Lung (tissue), 12 donors: ENCODE data around the gene GOT1. TPM values are rescaled to one million over a fixed set of nuclear protein-coding genes. Genes with fewer than 3 reads are reported as not detected.

Experiments used
- ATAC-seq: fragments of 200-7000 bp; cut with Tn5 transposase; one replicate; pipeline ENCODE4 v1.9.1; 2020; ENCODE audit warnings: moderate number of reproducible peaks; ENCODE audit not compliant: insufficient read depth, low FRiP score
- DNase-seq, 3 donors: peaks; one replicate each; pipeline ENCODE4 v3.0.0-alpha.2; 2013 to 2017
- H3K27ac ChIP-seq, 2 donors: one replicate each; pipeline ENCODE4 v1.5.1; 2013; ENCODE audit warnings: mild to moderate bottlenecking in 2 of 2, moderate library complexity in 2 of 2, control low read depth in 1 of 2, inconsistent platforms in 1 of 2, low read depth in 1 of 2, low read length in 1 of 2
- H3K27me3 ChIP-seq, 3 donors: one replicate each; pipeline ENCODE4 v1.5.1; 2013; ENCODE audit warnings: low read length in 2 of 3; ENCODE audit not compliant: control insufficient read depth in 3 of 3, insufficient read depth in 3 of 3
- H3K36me3 ChIP-seq, 4 donors: one replicate each; pipeline ENCODE4 v1.5.1; 2013; ENCODE audit warnings: low read length in 4 of 4, mild to moderate bottlenecking in 1 of 4, moderate library complexity in 1 of 4; ENCODE audit not compliant: control insufficient read depth in 4 of 4, insufficient read depth in 4 of 4
- H3K4me1 ChIP-seq, 5 donors: one replicate each; pipeline ENCODE4 v1.5.1; 2013; ENCODE audit warnings: low read length in 5 of 5, mild to moderate bottlenecking in 2 of 5, moderate library complexity in 1 of 5; ENCODE audit not compliant: control insufficient read depth in 5 of 5, insufficient read depth in 5 of 5
- H3K4me3 ChIP-seq: one replicate; pipeline ENCODE4 v1.5.1; 2013; ENCODE audit warnings: mild to moderate bottlenecking, control low read depth, moderate library complexity
- H3K9ac ChIP-seq, 2 donors: one replicate each; pipeline ENCODE4 v1.5.1; 2013; ENCODE audit warnings: low read length in 2 of 2, control low read depth in 1 of 2; ENCODE audit not compliant: insufficient read depth in 1 of 2
- H3K9me3 ChIP-seq, 4 donors: one replicate each; pipeline ENCODE4 v1.5.1; 2013; ENCODE audit warnings: low read length in 3 of 4, mild to moderate bottlenecking in 1 of 4, moderate library complexity in 1 of 4; ENCODE audit not compliant: control insufficient read depth in 4 of 4, insufficient read depth in 3 of 4
- CTCF ChIP-seq: IDR thresholded peaks from 2 replicates; pipeline ENCODE4 v1.5.1; 2012; ENCODE audit warnings: mild to moderate bottlenecking; ENCODE audit errors: control extremely low read depth, extremely low read depth
- WGBS, 2 donors: extraction: QIAGEN DNeasy Blood & Tissue Kit; methylation state at CpG; one replicate each; pipeline ENCODE4 v1.1.7; 2013; 5-methylcytosine and 5-hydroxymethylcytosine counted together
- polyA plus RNA-seq, 2 donors: library from polyadenylated mRNA; stranded (reverse); fragments of 200-250 nt; gene quantifications; one replicate each; pipeline ENCODE4 v1.2.1, GENCODE V29; 2013
- total RNA-seq, 2 donors: library from RNA; depleted of rRNA in 1 of 2; stranded (reverse); fragments of >200 nt in 1 of 2; gene quantifications; one replicate each; pipeline ENCODE4 v1.2.1, GENCODE V29; 2014 to 2021
- donor health status: control.
- donor health status: control.
- donor health status: Bipolar disorder and iron deficiency.
- donor health status: healthy.
- donor health status: DM: yes; HTN: yes; CAD: no.

GOT1 gene
- total and polyA plus RNA-seq, 4 donors = 14.6 to 35.3 (median 24.0) TPM

- ATAC-seq (no peak), DNase-seq (no peak)
- peaks cover 0 to 17% (median 4%) of the 10 kb centered on the region in 5 donors for H3K4me1 ChIP-seq
- no peaks in the 10 kb centered on the region for H3K9me3 ChIP-seq
- H3K9ac ChIP-seq = no peak overlapping the region
- no peaks in the 10 kb centered on the region for H3K27me3 ChIP-seq
- no peak overlapping the region for H3K27ac ChIP-seq
- no peak overlapping the region for H3K4me3 ChIP-seq
- H3K36me3 ChIP-seq = peaks cover 9 to 13% (median 10%) of the 10 kb centered on the region in 4 donors
- no peak for TF ChIP-seq CTCF
- 97% methylated on average over 1 of the region's 1 CpG for WGBS, 2 donors
Observed at GRCh38 chr10:99425204-99425603, 5.2 kb downstream of the GOT1 start.

GRCh38 chr10:99424656-99425055 is 5.8 kb downstream of the GOT1 start:
- Histone ChIP-seq H3K36me3 (peaks cover 9 to 19% (median 13%) of the 10 kb centered on the region in 4 donors), H3K4me3 (no peak overlapping the region), H3K9me3 (no peaks in the 10 kb centered on the region), H3K4me1 (peaks cover 0 to 17% (median 1%) of the 10 kb centered on the region in 5 donors), H3K9ac (no peak overlapping the region), H3K27ac (no peak overlapping the region), H3K27me3 (no peaks in the 10 kb centered on the region)
- 100% methylated on average over 1 of the region's 1 CpG for WGBS, 2 donors
- DNase-seq = no peak
- no peak for TF ChIP-seq CTCF
- no peak for ATAC-seq

GRCh38 chr10:99422529-99423096 is 7.8 kb downstream of the GOT1 start:
- H3K27me3 ChIP-seq = no peaks in the 10 kb centered on the region
- peaks cover 0 to 17% (median 0%) of the 10 kb centered on the region in 5 donors for H3K4me1 ChIP-seq
- H3K4me3 ChIP-seq = no peak overlapping the region
- H3K9me3 ChIP-seq = no peaks in the 10 kb centered on the region
- H3K9ac ChIP-seq = no peak overlapping the region
- H3K36me3 ChIP-seq = peaks cover 14 to 27% (median 23%) of the 10 kb centered on the region in 4 donors
- WGBS, 2 donors = 91 to 95% methylated on average over 5 of the region's 5 CpGs
- no peak for TF ChIP-seq CTCF
- H3K27ac ChIP-seq = no peak overlapping the region
- ATAC-seq (no peak), DNase-seq (no peak)
